Measurements from ENCODE around the gene SNRNP70.

SNRNP70 gene

GRCh38 chr19:49084206-49085019 lies 838 bp upstream of the SNRNP70 start:
- in situ Hi-C loops (cut with HindIII; ENCODE audit: low sequenced_read_pairs), result no loop called here
- H3K4me3 ChIP-seq (ENCODE audit: low read depth, low read length), result peak overlapping the region; percentile 39
- no peak for DNase-seq (ENCODE audit: low read depth, low spot score)

GRCh38 chr19:49085868-49086232 lies 599 bp downstream of the SNRNP70 start:
- no peak for TF ChIP-seq CTCF (IDR thresholded peaks at IDR 0.05; ENCODE audit: low read depth, low read length)
- no peak for DNase-seq (ENCODE audit: low read depth, low spot score)
- in situ Hi-C loops (cut with HindIII; ENCODE audit: low sequenced_read_pairs), result no loop called here
- H3K4me3 ChIP-seq (ENCODE audit: low read depth, low read length), result peak overlapping the region; percentile 89

More at GRCh38 chr19:49084206-49085019, 838 bp upstream of the SNRNP70 start:
- TF ChIP-seq CTCF (IDR thresholded peaks at IDR 0.05; ENCODE audit: low read depth, low read length), result no peak

- H3K4me3 ChIP-seq (ENCODE audit: low read depth, low read length), result peak overlapping the region; percentile 89
- no peak for TF ChIP-seq CTCF (IDR thresholded peaks at IDR 0.05; ENCODE audit: low read depth, low read length)
- no peak for DNase-seq (ENCODE audit: low read depth, low spot score)
- in situ Hi-C loops (cut with HindIII; ENCODE audit: low sequenced_read_pairs), result no loop called here
Measured at GRCh38 chr19:49086296-49086695, 1.0 kb downstream of the SNRNP70 start.

- DNase-seq (ENCODE audit: low read depth, low spot score), result no peak
- TF ChIP-seq CTCF (IDR thresholded peaks at IDR 0.05; ENCODE audit: low read depth, low read length), result no peak
- in situ Hi-C loops (cut with HindIII; ENCODE audit: low sequenced_read_pairs), result no loop called here
- no peak overlapping the region for H3K4me3 ChIP-seq (ENCODE audit: low read depth, low read length)
Measured at GRCh38 chr19:49091391-49092038, 6.3 kb downstream of the SNRNP70 start.

GRCh38 chr19:49092686-49093085 lies 7.4 kb downstream of the SNRNP70 start:
- H3K4me3 ChIP-seq (ENCODE audit: low read depth, low read length), result no peak overlapping the region
- in situ Hi-C loops (cut with HindIII; ENCODE audit: low sequenced_read_pairs), result no loop called here
- no peak for DNase-seq (ENCODE audit: low read depth, low spot score)
- TF ChIP-seq CTCF (IDR thresholded peaks at IDR 0.05; ENCODE audit: low read depth, low read length), result no peak

- in situ Hi-C loops (cut with HindIII; ENCODE audit: low sequenced_read_pairs), result no loop called here
- no peak for TF ChIP-seq CTCF (IDR thresholded peaks at IDR 0.05; ENCODE audit: low read depth, low read length)
- no peak for DNase-seq (ENCODE audit: low read depth, low spot score)
- H3K4me3 ChIP-seq (ENCODE audit: low read depth, low read length), result no peak overlapping the region
Measured at GRCh38 chr19:49094505-49095482, 9.5 kb downstream of the SNRNP70 start.

Data from astrocyte of the spinal cord (primary cell).